NCI-H82 (cell line): ENCODE data around the gene PM20D2.

Source experiments
- DNase-seq: peaks from one replicate; lab custom pipeline; 2025; lab: John Stamatoyannopoulos, UW

Gene PM20D2

GRCh38 chr6:89204096-89204495 is 58.2 kb downstream of the PM20D2 start:
- DNase-seq, result peak; percentile 2

- no peak for DNase-seq
Observed at GRCh38 chr6:89205819-89206218, 60.0 kb downstream of the PM20D2 start.

GRCh38 chr6:89208551-89208950 is 62.7 kb downstream of the PM20D2 start:
- DNase-seq, result no peak

- peak; percentile 16 for DNase-seq
Observed at GRCh38 chr6:89209457-89209856, 63.6 kb downstream of the PM20D2 start.

GRCh38 chr6:89212472-89212871 is 66.6 kb downstream of the PM20D2 start:
- no peak for DNase-seq

- no peak for DNase-seq
Observed at GRCh38 chr6:89214197-89214596, 68.3 kb downstream of the PM20D2 start.
